ENCODE data around the gene FMOD. TPM values are rescaled to one million over a fixed set of nuclear protein-coding genes. Genes with fewer than 3 reads are reported as not detected.

Gene FMOD
- total and polyA plus RNA-seq, 7 experiments from 2014 or later = not detected

- Histone ChIP-seq H3K4me1 (ENCODE audit: control insufficient read depth in 2 of 2, insufficient read depth in 2 of 2, low read length in 2 of 2) (peaks cover 32 to 40% of the 10 kb centered on the region in 2 donors), H3K9me3 (ENCODE audit: control insufficient read depth in 2 of 3, low read length in 3 of 3) (no peaks in the 10 kb centered on the region), H3K36me3 (ENCODE audit: control insufficient read depth in 2 of 3, insufficient read depth in 3 of 3, low read length in 3 of 3) (peaks cover 13 to 56% (median 21%) of the 10 kb centered on the region in 3 experiments), H3K4me3 (ENCODE audit: low read length) (peak overlapping the region; percentile 86), H3K27ac (ENCODE audit: low read depth, low read length) (peak overlapping the region; percentile 100), H3K27me3 (ENCODE audit: control insufficient read depth in 2 of 2, insufficient read depth in 2 of 2, low read length in 2 of 2) (no peaks in the 10 kb centered on the region)
- Mint-ChIP-seq H3K36me3 (peaks cover 16 to 51% (median 45%) of the 10 kb centered on the region in 5 donors), H3K9me3 (peaks cover 0 to 4% (median 0%) of the 10 kb centered on the region in 11 donors), H3K4me3 (peak overlapping the region; percentile 89 to 100 (median 96)), H3K27ac (peak overlapping the region; percentile 96 to 100 (median 98)), H3K4me1 (peaks cover 59 to 75% (median 63%) of the 10 kb centered on the region in 7 donors), H3K27me3 (no peaks in the 10 kb centered on the region)
- POLR2A ChIA-PET = interaction anchor here (1.1 to 24.2 kb wide), 7 partner anchors 8 to 1209 kb away, joined by 4 to 1812 read pairs (median 17); partner anchors contain the start of gene MDM4
- intact Hi-C loops (cut with micrococcal nuclease) = loop anchor here (1.0 to 5.0 kb wide), 4 partner anchors 14 to 500 kb away; partner anchors contain the start of genes ATP2B4 (in 1 of the 2) and KDM5B (in 1 of the 2)
- DNase-seq (peak in 7 of 9 donors; percentile 41 to 57 (median 53)), ATAC-seq (no peak)
- CTCF ChIA-PET = interaction anchor here (1.0 to 9.5 kb wide), 15 partner anchors 9 to 37 kb away, joined by 3 to 160 read pairs (median 14); no protein-coding TSS in a partner anchor
Measured at GRCh38 chr1:203306965-203307541, 43.9 kb downstream of the FMOD start.

DNA sequence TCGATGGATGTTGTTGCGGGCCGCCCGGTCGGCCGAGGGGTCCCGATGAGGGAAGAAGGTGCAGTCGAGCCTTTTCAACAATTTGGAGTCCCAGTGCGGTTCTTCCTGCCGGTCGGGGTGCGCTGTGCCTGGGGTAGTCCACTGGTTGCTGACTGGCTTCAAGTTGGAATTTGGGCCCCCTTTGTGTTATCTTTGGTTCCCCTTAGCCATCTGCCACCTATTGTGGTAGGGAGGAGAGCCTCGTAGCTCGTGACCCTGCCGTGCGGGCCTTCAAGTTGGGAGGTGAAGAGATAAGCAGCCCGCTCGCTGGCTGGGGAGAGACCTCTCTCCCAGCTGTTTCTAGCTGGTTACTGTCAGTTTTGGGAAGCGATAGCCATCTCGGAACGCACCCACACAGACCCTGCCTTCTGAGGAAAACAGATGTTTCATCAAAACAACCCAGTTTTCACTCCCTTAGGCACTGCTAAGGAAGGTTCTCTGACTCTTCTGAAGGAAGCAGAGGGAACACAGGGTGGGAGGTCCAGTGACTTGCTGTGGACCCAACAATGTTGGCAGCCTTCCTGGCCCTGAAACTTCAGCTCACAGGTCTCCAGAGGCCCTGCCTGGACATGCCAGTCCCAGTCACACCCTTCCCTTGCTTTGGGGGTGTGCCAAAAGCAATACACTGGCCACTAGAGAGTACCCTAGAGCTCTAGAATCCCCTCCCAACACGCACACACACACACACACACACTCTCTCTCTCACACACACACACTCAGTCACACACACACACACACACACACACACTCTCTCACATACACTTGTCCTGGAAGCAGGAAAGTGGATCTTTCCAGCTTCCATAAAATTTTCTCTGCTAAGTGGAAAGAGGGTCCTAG is 44.6 kb downstream of the FMOD start:
- H3K9me3 ChIP-seq (ENCODE audit: control insufficient read depth in 2 of 3, low read length in 3 of 3) = no peaks in the 10 kb centered on the region
- peaks cover 16 to 48% (median 43%) of the 10 kb centered on the region in 5 donors for H3K36me3 Mint-ChIP-seq
- no peaks in the 10 kb centered on the region for H3K27me3 ChIP-seq (ENCODE audit: control insufficient read depth in 2 of 2, insufficient read depth in 2 of 2, low read length in 2 of 2)
- H3K27me3 Mint-ChIP-seq = no peaks in the 10 kb centered on the region
- peaks cover 25 to 40% of the 10 kb centered on the region in 2 donors for H3K4me1 ChIP-seq (ENCODE audit: control insufficient read depth in 2 of 2, insufficient read depth in 2 of 2, low read length in 2 of 2)
- peaks cover 0 to 4% (median 0%) of the 10 kb centered on the region in 11 donors for H3K9me3 Mint-ChIP-seq
- intact Hi-C loops (cut with micrococcal nuclease) = loop anchor here (1.0 to 5.0 kb wide), 4 partner anchors 15 to 499 kb away; partner anchors contain the start of genes ATP2B4 (in 1 of the 2) and KDM5B (in 1 of the 2)
- H3K4me3 ChIP-seq (ENCODE audit: low read length) = peak overlapping the region; percentile 86
- H3K4me1 Mint-ChIP-seq = peaks cover 55 to 68% (median 61%) of the 10 kb centered on the region in 7 donors
- peak overlapping the region; percentile 96 to 100 (median 98) for H3K27ac Mint-ChIP-seq
- ATAC-seq (no peak), DNase-seq (peak in 7 of 9 donors; percentile 40 to 60 (median 57))
- peak overlapping the region; percentile 100 for H3K27ac ChIP-seq (ENCODE audit: low read depth, low read length)
- H3K4me3 Mint-ChIP-seq = peak overlapping the region; percentile 89 to 100 (median 96)
- CTCF ChIA-PET = interaction anchor here (0.6 to 9.5 kb wide), 18 partner anchors 9 to 435 kb away, joined by 3 to 160 read pairs (median 10); no protein-coding TSS in a partner anchor
- peaks cover 13 to 51% (median 21%) of the 10 kb centered on the region in 3 experiments for H3K36me3 ChIP-seq (ENCODE audit: control insufficient read depth in 2 of 3, insufficient read depth in 3 of 3, low read length in 3 of 3)
- POLR2A ChIA-PET = interaction anchor here (1.1 to 24.2 kb wide), 6 partner anchors 15 to 1210 kb away, joined by 4 to 1812 read pairs (median 108); partner anchors contain the start of gene MDM4

GRCh38 chr1:203305809-203306088 is 45.2 kb downstream of the FMOD start:
- ChIA-PET POLR2A (interaction anchor here (2.0 to 24.2 kb wide), 5 partner anchors 16 to 208 kb away, joined by 4 to 1812 read pairs (median 199); no protein-coding TSS in a partner anchor), CTCF (interaction anchor here (1.0 to 9.5 kb wide), 9 partner anchors 8 to 36 kb away, joined by 3 to 160 read pairs (median 35); no protein-coding TSS in a partner anchor)
- H3K4me3 ChIP-seq (ENCODE audit: low read length) = peak overlapping the region; percentile 86
- no peaks in the 10 kb centered on the region for H3K9me3 ChIP-seq (ENCODE audit: control insufficient read depth in 2 of 3, low read length in 3 of 3)
- Mint-ChIP-seq H3K27me3 (no peaks in the 10 kb centered on the region), H3K36me3 (peaks cover 16 to 43% (median 37%) of the 10 kb centered on the region in 5 donors), H3K9me3 (peaks cover 0 to 4% (median 0%) of the 10 kb centered on the region in 11 donors), H3K4me3 (peak overlapping the region; percentile 89 to 100 (median 96)), H3K4me1 (peaks cover 54 to 64% (median 59%) of the 10 kb centered on the region in 7 donors), H3K27ac (peak overlapping the region; percentile 96 to 100 (median 98))
- intact Hi-C loops (cut with micrococcal nuclease) = loop anchor here (1.0 to 5.0 kb wide), 8 partner anchors 15 to 498 kb away; partner anchors contain the start of genes ATP2B4 (in 1 of the 2) and KDM5B (in 1 of the 2)
- no peak for DNase-seq
- H3K36me3 ChIP-seq (ENCODE audit: control insufficient read depth in 2 of 3, insufficient read depth in 3 of 3, low read length in 3 of 3) = peaks cover 13 to 47% (median 21%) of the 10 kb centered on the region in 3 experiments
- peak overlapping the region; percentile 100 for H3K27ac ChIP-seq (ENCODE audit: low read depth, low read length)
- no peaks in the 10 kb centered on the region for H3K27me3 ChIP-seq (ENCODE audit: control insufficient read depth in 2 of 2, insufficient read depth in 2 of 2, low read length in 2 of 2)
- ATAC-seq = peak; percentile 0
- peaks cover 22 to 40% of the 10 kb centered on the region in 2 donors for H3K4me1 ChIP-seq (ENCODE audit: control insufficient read depth in 2 of 2, insufficient read depth in 2 of 2, low read length in 2 of 2)

DNA sequence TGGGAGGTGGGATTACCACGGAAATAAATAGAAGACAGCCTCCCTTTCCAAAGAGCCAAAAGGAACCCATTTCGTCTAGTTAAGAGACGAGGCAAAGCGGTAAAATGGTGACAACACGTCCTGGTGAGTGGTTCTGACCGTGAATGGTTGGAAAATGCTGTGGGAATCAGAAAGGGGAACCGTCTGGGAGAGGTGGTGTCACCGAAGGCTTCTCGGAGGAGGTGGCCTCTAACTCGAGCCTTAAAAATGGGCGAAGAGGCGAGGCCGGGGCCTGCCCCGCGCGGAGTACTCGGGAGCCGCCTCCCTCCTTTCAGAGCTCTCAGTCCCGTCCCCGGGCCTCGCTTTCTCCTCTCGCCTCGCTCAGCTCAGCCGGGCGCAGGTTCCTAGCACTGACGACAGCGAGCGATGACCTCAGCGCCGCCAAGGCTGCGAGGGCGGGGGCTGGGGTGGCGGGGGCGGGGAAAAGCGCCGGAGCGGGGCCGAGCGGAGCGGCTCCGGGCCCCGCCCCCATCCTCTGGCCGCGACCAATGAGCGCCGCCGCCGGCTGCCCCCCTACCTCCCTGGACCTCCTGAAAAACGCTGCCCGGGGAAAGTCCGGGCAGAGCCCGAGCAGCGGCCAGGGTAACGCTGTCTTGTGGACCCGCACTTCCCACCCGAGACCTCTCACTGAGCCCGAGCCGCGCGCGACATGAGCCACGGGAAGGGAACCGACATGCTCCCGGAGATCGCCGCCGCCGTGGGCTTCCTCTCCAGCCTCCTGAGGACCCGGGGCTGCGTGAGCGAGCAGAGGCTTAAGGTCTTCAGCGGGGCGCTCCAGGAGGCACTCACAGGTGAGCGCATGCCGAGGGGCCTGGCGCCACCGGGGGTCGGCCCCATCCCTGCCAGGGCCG is 45.8 kb downstream of the FMOD start, which contains the start of gene BTG2:
TSS of gene BTG2 (plus strand) at position 601 of the 890 bp plus-strand sequence. CDS start at position 689, 88 bp downstream.
- H3K4me3 ChIP-seq (ENCODE audit: low read length) = peak within 1 kb of the TSS; percentile 86
- peak; percentile 90 for ATAC-seq
- H3K4me1 Mint-ChIP-seq = peaks cover 54 to 65% (median 60%) of the 10 kb centered on the region in 7 donors
- H3K9me3 ChIP-seq (ENCODE audit: control insufficient read depth in 2 of 3, low read length in 3 of 3) = no peaks in the 10 kb centered on the region
- H3K9me3 Mint-ChIP-seq = peaks cover 0 to 4% (median 0%) of the 10 kb centered on the region in 11 donors
- peaks cover 13 to 45% (median 21%) of the 10 kb centered on the region in 3 experiments for H3K36me3 ChIP-seq (ENCODE audit: control insufficient read depth in 2 of 3, insufficient read depth in 3 of 3, low read length in 3 of 3)
- ChIA-PET POLR2A (interaction anchor here (2.0 to 24.2 kb wide), 4 partner anchors 16 to 209 kb away, joined by 4 to 1812 read pairs (median 608); no protein-coding TSS in a partner anchor), CTCF (interaction anchor here (1.4 to 9.5 kb wide), 6 partner anchors 10 to 35 kb away, joined by 3 to 160 read pairs (median 80); no protein-coding TSS in a partner anchor)
- H3K36me3 Mint-ChIP-seq = peaks cover 16 to 40% (median 36%) of the 10 kb centered on the region in 5 donors
- no peaks in the 10 kb centered on the region for H3K27me3 Mint-ChIP-seq
- no peaks in the 10 kb centered on the region for H3K27me3 ChIP-seq (ENCODE audit: control insufficient read depth in 2 of 2, insufficient read depth in 2 of 2, low read length in 2 of 2)
- peaks cover 22 to 40% of the 10 kb centered on the region in 2 donors for H3K4me1 ChIP-seq (ENCODE audit: control insufficient read depth in 2 of 2, insufficient read depth in 2 of 2, low read length in 2 of 2)
- peak within 1 kb of the TSS; percentile 100 for H3K27ac ChIP-seq (ENCODE audit: low read depth, low read length)
- intact Hi-C loops (cut with micrococcal nuclease) = loop anchor here (1.0 to 5.0 kb wide), 7 partner anchors 15 to 498 kb away; partner anchors contain the start of genes ATP2B4 (in 1 of the 2) and KDM5B (in 1 of the 2)
- DNase-seq = peak; percentile 83 to 94 (median 89)
- H3K4me3 Mint-ChIP-seq = peak within 1 kb of the TSS; percentile 89 to 100 (median 96)
- peak within 1 kb of the TSS; percentile 96 to 100 (median 99) for H3K27ac Mint-ChIP-seq

DNA sequence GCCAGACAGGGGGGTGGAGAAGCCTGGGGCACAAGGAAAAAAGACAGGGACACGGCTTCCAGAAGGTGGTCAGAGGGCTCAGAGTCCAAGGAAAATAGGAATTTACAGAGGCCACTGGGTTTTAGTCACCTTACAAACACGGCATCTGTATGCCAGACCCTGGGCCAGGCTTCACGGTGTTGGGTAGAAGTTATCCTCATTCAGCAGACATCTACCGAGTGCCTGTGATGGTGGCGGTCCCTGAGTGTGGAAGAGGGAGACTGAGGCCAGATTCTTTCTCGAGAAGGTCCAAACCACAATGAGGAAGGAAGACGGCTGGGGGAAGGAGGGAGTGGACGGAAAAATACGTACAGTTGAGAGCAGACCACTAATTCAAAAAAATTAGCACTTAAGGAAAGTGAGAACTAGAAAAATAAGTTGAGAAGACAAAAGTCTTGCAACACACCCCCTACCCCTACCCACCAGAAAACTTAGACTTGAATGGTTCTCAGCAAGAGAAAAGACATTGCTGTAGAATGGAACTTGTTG is 46.5 kb downstream of the FMOD start:
- ATAC-seq = no peak
- CTCF ChIA-PET = interaction anchor here (1.4 to 9.5 kb wide), 5 partner anchors 9 to 35 kb away, joined by 3 to 160 read pairs (median 125); no protein-coding TSS in a partner anchor
- POLR2A ChIA-PET = interaction anchor here (9.4 to 24.2 kb wide), 3 partner anchors 17 to 33 kb away, joined by 199 to 1812 read pairs (median 1016); no protein-coding TSS in a partner anchor
- Mint-ChIP-seq H3K27ac (peak overlapping the region; percentile 96 to 100 (median 99)), H3K36me3 (peaks cover 16 to 33% (median 30%) of the 10 kb centered on the region in 5 donors), H3K27me3 (no peaks in the 10 kb centered on the region), H3K4me3 (peak overlapping the region; percentile 87 to 100 (median 93)), H3K9me3 (peaks cover 0 to 4% (median 0%) of the 10 kb centered on the region in 11 donors), H3K4me1 (peaks cover 51 to 63% (median 58%) of the 10 kb centered on the region in 7 donors)
- Histone ChIP-seq H3K4me3 (ENCODE audit: low read length) (peak overlapping the region; percentile 68), H3K9me3 (ENCODE audit: control insufficient read depth in 2 of 3, low read length in 3 of 3) (no peaks in the 10 kb centered on the region), H3K36me3 (ENCODE audit: control insufficient read depth in 2 of 3, insufficient read depth in 3 of 3, low read length in 3 of 3) (peaks cover 13 to 38% (median 21%) of the 10 kb centered on the region in 3 experiments), H3K27me3 (ENCODE audit: control insufficient read depth in 2 of 2, insufficient read depth in 2 of 2, low read length in 2 of 2) (no peaks in the 10 kb centered on the region), H3K4me1 (ENCODE audit: control insufficient read depth in 2 of 2, insufficient read depth in 2 of 2, low read length in 2 of 2) (peaks cover 22 to 35% of the 10 kb centered on the region in 2 donors), H3K27ac (ENCODE audit: low read depth, low read length) (peak overlapping the region; percentile 100)
- intact Hi-C loops (cut with micrococcal nuclease) = no loop called here
- DNase-seq = no peak
